Measurements from ENCODE around the gene NAA25.
"Not testable (repeated sequence)": the region's sequence is repeated elsewhere in the genome, so short reads cannot be mapped to it uniquely, and the experiment has no call there.

NAA25 gene

GRCh38 chr12:112001576-112001975, 107.0 kb downstream of the NAA25 start:
- FAIRE-seq (no peak), DNase-seq (ENCODE audit: insufficient read length, low spot score) (no peak)
- TF ChIP-seq POLR2AphosphoS5 (IDR thresholded peaks at IDR 0.05; ENCODE audit: low read depth, low read length): no peak
- no peak for TF ChIP-seq TAF1 (IDR thresholded peaks at IDR 0.05; ENCODE audit: low read depth, low read length)
- TF ChIP-seq POLR2A (IDR thresholded peaks at IDR 0.05; ENCODE audit: low read depth, low read length): no peak
- TF ChIP-seq SPI1 (IDR thresholded peaks at IDR 0.05; ENCODE audit: low read depth, low read length): no peak
- no peak for TF ChIP-seq PAX5 (IDR thresholded peaks at IDR 0.05; ENCODE audit: insufficient read depth, low read length, severe bottlenecking)
- no peak for TF ChIP-seq POU2F2 (IDR thresholded peaks at IDR 0.05; ENCODE audit: low read depth, low read length)

GRCh38 chr12:112000820-112001219, 107.8 kb downstream of the NAA25 start:
- DNase-seq (ENCODE audit: insufficient read length, low spot score) (no peak), FAIRE-seq (no peak)
- TF ChIP-seq POLR2A (IDR thresholded peaks at IDR 0.05; ENCODE audit: low read depth, low read length): no peak
- no peak for TF ChIP-seq POU2F2 (IDR thresholded peaks at IDR 0.05; ENCODE audit: low read depth, low read length)
- no peak for TF ChIP-seq TAF1 (IDR thresholded peaks at IDR 0.05; ENCODE audit: low read depth, low read length)
- TF ChIP-seq PAX5 (IDR thresholded peaks at IDR 0.05; ENCODE audit: insufficient read depth, low read length, severe bottlenecking): no peak

GRCh38 chr12:111999129-111999528, 109.5 kb downstream of the NAA25 start:
- FAIRE-seq; DNase-seq (ENCODE audit: insufficient read length, low spot score): not testable (repeated sequence)

- FAIRE-seq: no peak
- no peak for DNase-seq (ENCODE audit: insufficient read length, low spot score)
- no peak for TF ChIP-seq PAX5 (IDR thresholded peaks at IDR 0.05; ENCODE audit: insufficient read depth, low read length, severe bottlenecking)
- no peak for TF ChIP-seq POU2F2 (IDR thresholded peaks at IDR 0.05; ENCODE audit: low read depth, low read length)
Measured at GRCh38 chr12:111998015-111998414, 110.6 kb downstream of the NAA25 start.

GRCh38 chr12:111997300-111997699, 111.3 kb downstream of the NAA25 start:
- DNase-seq (ENCODE audit: insufficient read length, low spot score) (no peak), FAIRE-seq (no peak)
- TF ChIP-seq PAX5 (IDR thresholded peaks at IDR 0.05; ENCODE audit: insufficient read depth, low read length, severe bottlenecking) (no peak), POLR2AphosphoS5 (IDR thresholded peaks at IDR 0.05; ENCODE audit: low read depth, low read length) (no peak), POU2F2 (IDR thresholded peaks at IDR 0.05; ENCODE audit: low read depth, low read length) (no peak), SPI1 (IDR thresholded peaks at IDR 0.05; ENCODE audit: low read depth, low read length) (no peak), POLR2A (IDR thresholded peaks at IDR 0.05; ENCODE audit: low read depth, low read length) (no peak), TAF1 (IDR thresholded peaks at IDR 0.05; ENCODE audit: low read depth, low read length) (no peak)

GRCh38 chr12:111995782-111996480, 112.7 kb downstream of the NAA25 start:
- TF ChIP-seq POLR2A (IDR thresholded peaks at IDR 0.05; ENCODE audit: low read depth, low read length): no peak
- no peak for TF ChIP-seq SPI1 (IDR thresholded peaks at IDR 0.05; ENCODE audit: low read depth, low read length)
- TF ChIP-seq PAX5 (IDR thresholded peaks at IDR 0.05; ENCODE audit: insufficient read depth, low read length, severe bottlenecking): no peak
- TF ChIP-seq TAF1 (IDR thresholded peaks at IDR 0.05; ENCODE audit: low read depth, low read length): no peak
- FAIRE-seq: no peak
- DNase-seq (ENCODE audit: insufficient read length, low spot score): no peak

- DNase-seq (ENCODE audit: insufficient read length, low spot score): not testable (repeated sequence)
- peak; percentile 89 for FAIRE-seq
- TF ChIP-seq SPI1 (IDR thresholded peaks at IDR 0.05; ENCODE audit: low read depth, low read length): peak; percentile 95
Measured at GRCh38 chr12:111994211-111995111, 114.1 kb downstream of the NAA25 start.

GRCh38 chr12:111993292-111994150, 115.1 kb downstream of the NAA25 start:
- FAIRE-seq: peak; percentile 78
- DNase-seq (ENCODE audit: insufficient read length, low spot score): no peak
- TF ChIP-seq POLR2AphosphoS5 (IDR thresholded peaks at IDR 0.05; ENCODE audit: low read depth, low read length): no peak
- no peak for TF ChIP-seq POLR2A (IDR thresholded peaks at IDR 0.05; ENCODE audit: low read depth, low read length)
- no peak for TF ChIP-seq SPI1 (IDR thresholded peaks at IDR 0.05; ENCODE audit: low read depth, low read length)
- TF ChIP-seq PAX5 (IDR thresholded peaks at IDR 0.05; ENCODE audit: insufficient read depth, low read length, severe bottlenecking): no peak
- no peak for TF ChIP-seq POU2F2 (IDR thresholded peaks at IDR 0.05; ENCODE audit: low read depth, low read length)
- TF ChIP-seq TAF1 (IDR thresholded peaks at IDR 0.05; ENCODE audit: low read depth, low read length): no peak

GRCh38 chr12:111992464-111992863, 116.1 kb downstream of the NAA25 start:
- no peak for FAIRE-seq
- DNase-seq (ENCODE audit: insufficient read length, low spot score): no peak
- TF ChIP-seq POLR2AphosphoS5 (IDR thresholded peaks at IDR 0.05; ENCODE audit: low read depth, low read length) (no peak), POU2F2 (IDR thresholded peaks at IDR 0.05; ENCODE audit: low read depth, low read length) (no peak), POLR2A (IDR thresholded peaks at IDR 0.05; ENCODE audit: low read depth, low read length) (no peak), PAX5 (IDR thresholded peaks at IDR 0.05; ENCODE audit: insufficient read depth, low read length, severe bottlenecking) (no peak), TAF1 (IDR thresholded peaks at IDR 0.05; ENCODE audit: low read depth, low read length) (no peak), SPI1 (IDR thresholded peaks at IDR 0.05; ENCODE audit: low read depth, low read length) (no peak)

All from GM12891 (cell line).